ENCODE results near the gene TMEM86B.
"Not testable (repeated sequence)": the region's sequence is repeated elsewhere in the genome, so short reads cannot be mapped to it uniquely, and the experiment has no call there.

DNA sequence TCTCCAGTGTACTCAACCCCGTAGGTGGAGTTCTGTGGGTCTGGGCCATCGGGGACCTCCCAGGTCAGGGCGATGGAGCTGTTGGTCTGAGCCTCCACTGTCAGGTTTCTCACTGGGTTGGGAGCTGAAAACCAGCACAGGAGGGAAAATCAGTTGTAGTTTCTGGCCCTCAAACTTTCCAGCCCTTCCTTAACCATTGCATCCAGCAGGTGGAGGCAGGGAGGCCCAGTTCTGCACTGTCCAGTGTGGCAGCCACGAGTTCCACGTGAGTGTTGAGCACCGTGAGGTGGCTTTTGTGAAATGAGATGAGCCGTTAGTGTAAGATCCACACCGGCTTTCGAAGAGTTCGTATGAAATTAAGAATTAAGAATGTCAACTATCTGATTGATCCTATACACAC, 26.4 kb downstream of the TMEM86B start:
- TF ChIP-seq, protein P1, sequence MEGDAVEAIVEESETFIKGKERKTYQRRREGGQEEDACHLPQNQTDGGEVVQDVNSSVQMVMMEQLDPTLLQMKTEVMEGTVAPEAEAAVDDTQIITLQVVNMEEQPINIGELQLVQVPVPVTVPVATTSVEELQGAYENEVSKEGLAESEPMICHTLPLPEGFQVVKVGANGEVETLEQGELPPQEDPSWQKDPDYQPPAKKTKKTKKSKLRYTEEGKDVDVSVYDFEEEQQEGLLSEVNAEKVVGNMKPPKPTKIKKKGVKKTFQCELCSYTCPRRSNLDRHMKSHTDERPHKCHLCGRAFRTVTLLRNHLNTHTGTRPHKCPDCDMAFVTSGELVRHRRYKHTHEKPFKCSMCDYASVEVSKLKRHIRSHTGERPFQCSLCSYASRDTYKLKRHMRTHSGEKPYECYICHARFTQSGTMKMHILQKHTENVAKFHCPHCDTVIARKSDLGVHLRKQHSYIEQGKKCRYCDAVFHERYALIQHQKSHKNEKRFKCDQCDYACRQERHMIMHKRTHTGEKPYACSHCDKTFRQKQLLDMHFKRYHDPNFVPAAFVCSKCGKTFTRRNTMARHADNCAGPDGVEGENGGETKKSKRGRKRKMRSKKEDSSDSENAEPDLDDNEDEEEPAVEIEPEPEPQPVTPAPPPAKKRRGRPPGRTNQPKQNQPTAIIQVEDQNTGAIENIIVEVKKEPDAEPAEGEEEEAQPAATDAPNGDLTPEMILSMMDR (IDR thresholded peaks at IDR 0.05) = not testable (repeated sequence)
- not testable (repeated sequence) for TF ChIP-seq POLR2AphosphoS5 (IDR thresholded peaks at IDR 0.05; ENCODE audit: low read depth, low read length)
- TF ChIP-seq, protein P2, sequence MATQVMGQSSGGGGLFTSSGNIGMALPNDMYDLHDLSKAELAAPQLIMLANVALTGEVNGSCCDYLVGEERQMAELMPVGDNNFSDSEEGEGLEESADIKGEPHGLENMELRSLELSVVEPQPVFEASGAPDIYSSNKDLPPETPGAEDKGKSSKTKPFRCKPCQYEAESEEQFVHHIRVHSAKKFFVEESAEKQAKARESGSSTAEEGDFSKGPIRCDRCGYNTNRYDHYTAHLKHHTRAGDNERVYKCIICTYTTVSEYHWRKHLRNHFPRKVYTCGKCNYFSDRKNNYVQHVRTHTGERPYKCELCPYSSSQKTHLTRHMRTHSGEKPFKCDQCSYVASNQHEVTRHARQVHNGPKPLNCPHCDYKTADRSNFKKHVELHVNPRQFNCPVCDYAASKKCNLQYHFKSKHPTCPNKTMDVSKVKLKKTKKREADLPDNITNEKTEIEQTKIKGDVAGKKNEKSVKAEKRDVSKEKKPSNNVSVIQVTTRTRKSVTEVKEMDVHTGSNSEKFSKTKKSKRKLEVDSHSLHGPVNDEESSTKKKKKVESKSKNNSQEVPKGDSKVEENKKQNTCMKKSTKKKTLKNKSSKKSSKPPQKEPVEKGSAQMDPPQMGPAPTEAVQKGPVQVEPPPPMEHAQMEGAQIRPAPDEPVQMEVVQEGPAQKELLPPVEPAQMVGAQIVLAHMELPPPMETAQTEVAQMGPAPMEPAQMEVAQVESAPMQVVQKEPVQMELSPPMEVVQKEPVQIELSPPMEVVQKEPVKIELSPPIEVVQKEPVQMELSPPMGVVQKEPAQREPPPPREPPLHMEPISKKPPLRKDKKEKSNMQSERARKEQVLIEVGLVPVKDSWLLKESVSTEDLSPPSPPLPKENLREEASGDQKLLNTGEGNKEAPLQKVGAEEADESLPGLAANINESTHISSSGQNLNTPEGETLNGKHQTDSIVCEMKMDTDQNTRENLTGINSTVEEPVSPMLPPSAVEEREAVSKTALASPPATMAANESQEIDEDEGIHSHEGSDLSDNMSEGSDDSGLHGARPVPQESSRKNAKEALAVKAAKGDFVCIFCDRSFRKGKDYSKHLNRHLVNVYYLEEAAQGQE (IDR thresholded peaks at IDR 0.05; ENCODE audit: insufficient read depth in 1 of 2, low read depth in 2 of 2, low read length in 1 of 2) = not testable (repeated sequence)
